HG02610 (cell line): ENCODE data around the gene PDLIM5.
"Not testable (repeated sequence)": the region's sequence is repeated elsewhere in the genome, so short reads cannot be mapped to it uniquely, and the experiment has no call there.

Source experiments
- ATAC-seq: cut with Tn5 transposase; IDR thresholded peaks from one replicate; pipeline ENCODE4 v1.9.1; 2021; ENCODE audit warnings: mild to moderate bottlenecking, moderate library complexity; ENCODE audit not compliant: unreplicated experiment

PDLIM5 gene

DNA sequence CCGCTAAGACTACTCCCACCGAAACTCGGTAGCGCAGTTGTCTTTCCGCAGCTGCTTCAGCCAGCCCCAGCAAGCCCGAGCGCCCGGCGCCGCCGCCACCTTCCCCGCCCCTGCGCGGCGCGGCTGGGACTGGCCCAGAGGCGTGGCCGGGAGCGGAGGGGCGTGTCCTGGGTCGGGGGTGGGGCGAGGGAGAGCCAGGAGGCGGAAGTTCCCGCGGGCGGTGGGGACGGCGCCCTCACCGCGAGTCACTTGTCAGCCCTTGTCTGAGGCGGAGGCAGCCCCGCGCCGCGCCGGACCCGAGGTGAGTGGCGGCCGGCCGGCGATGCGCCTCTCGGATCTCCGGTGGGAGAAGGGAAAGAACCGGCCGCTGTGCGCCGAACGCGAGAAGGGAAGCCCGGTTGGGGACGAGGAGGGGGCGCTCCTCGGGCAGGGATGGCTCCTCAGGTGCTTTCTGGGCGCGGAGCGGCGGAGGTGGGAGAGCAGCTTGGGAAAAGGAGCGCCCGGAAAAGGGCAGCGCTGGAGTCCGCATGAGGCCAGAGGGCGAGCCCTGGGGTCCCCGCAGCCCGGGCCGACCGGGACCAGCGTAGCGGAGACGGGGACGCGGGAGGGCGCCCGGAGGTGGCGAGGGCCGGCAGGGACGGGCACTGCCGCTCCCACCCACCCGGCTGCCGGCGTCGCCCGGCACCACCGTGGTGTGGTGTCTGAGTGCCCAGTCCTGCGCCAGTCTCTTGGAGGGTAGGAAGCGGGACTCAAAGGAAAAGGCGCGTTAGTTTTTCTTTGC lies at the start of gene PDLIM5:
Gene PDLIM5 (plus strand): TSS at position 248 of the 781 bp plus-strand sequence. CDS start 3,347 bp downstream, outside the sequence.
- ATAC-seq: peak; percentile 95

DNA sequence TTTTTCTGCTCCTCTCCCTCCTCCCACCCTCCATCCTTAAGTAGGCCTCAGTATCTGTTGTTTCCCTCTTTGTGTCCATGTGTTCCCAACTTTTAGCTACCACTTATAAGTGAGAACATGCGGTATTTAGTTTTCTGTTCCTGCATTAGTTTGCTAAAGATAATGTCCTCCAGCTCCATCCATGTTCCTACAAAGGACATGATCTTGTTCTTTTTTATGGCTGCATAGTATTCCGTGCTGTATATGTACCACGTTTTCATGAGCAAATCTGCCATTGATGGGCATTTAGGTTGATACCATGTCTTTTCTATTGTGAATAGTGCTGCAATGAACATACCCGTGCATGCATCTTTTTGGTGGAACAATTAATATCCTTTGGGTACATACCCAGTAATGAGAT lies 49.3 kb upstream of the PDLIM5 start:
- not testable (repeated sequence) for ATAC-seq

GRCh38 chr4:94403751-94404150 lies 48.0 kb upstream of the PDLIM5 start:
- no peak for ATAC-seq

GRCh38 chr4:94406668-94407437 lies 44.9 kb upstream of the PDLIM5 start:
- peak; percentile 73 for ATAC-seq

GRCh38 chr4:94407846-94408245 lies 43.9 kb upstream of the PDLIM5 start:
- ATAC-seq: no peak

- ATAC-seq: no peak
Measured at GRCh38 chr4:94408549-94409374, 43.0 kb upstream of the PDLIM5 start.

GRCh38 chr4:94409375-94409679 lies 42.4 kb upstream of the PDLIM5 start:
- ATAC-seq: no peak

- no peak for ATAC-seq
Measured at GRCh38 chr4:94409962-94410361, 41.8 kb upstream of the PDLIM5 start.

GRCh38 chr4:94410678-94411206 lies 41.0 kb upstream of the PDLIM5 start:
- ATAC-seq: no peak

DNA sequence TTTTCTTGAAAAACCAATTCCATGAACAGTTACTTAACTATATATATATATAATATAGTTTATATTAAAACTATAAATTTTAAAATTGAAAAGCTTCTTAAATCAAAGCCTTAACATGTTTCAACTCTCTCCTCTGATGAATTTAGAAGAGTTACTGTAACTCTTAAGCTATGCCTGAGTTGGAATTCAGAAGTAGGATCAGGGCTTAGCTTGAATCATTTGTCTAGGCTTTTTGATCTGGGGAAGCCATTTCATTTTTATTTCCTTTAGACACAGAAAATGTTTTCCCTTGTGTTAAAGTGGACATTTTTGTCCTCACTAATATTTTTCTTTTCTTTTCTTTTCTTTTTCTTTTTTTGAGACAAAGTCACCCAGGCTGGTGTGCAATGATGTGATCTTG lies 40.4 kb upstream of the PDLIM5 start:
- ATAC-seq: no peak

DNA sequence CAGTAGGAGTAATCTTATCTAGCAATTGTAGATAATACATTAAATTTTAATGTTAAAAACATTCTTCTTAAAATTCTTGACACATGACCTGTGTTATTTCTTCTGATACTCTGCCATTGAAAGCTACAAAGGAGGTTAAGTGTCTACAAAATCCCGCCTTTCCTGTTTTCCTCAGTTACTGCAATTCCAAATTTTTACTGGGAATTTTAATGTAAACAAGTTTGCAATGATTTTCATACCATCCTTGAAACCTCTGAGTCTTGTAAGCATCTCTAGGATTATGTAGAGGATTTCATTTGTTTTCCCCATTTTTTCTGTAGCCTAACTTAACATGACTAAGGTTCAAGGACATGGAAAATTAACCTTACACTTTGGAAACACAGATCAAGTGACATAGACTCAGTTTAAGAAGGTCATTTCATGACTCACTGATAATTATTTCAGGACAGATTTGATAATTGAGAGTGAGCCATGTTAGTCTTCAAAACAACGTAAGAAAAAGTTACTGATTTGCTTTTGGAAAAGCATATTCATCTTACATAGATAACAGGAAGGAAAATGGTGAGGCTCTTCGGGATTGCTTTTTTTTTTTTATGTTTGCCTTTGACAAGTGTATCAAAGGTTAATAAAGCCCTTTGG lies 39.6 kb upstream of the PDLIM5 start:
- no peak for ATAC-seq

GRCh38 chr4:94412658-94413038 lies 39.1 kb upstream of the PDLIM5 start:
- no peak for ATAC-seq

- no peak for ATAC-seq
Measured at GRCh38 chr4:94413085-94413840, 38.5 kb upstream of the PDLIM5 start.

DNA sequence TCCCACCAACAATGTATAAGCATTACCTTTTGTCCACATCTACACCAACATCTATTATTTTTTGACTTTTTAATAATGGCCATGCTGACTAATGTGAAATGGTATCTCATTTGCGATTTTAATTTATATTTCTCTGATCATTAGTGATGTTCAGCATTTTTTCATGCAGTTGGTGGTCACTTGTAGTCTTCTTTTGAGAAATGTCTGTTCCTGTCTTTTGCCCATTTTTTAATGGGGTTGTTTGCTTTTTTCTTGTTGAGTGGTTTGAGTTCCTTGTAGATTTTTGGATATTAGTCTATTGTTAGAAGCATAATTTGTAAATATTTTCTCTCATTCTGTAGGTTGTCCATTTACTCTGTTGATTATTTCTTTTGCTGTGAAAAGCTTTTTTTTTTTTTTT lies 36.8 kb upstream of the PDLIM5 start:
- no peak for ATAC-seq

DNA sequence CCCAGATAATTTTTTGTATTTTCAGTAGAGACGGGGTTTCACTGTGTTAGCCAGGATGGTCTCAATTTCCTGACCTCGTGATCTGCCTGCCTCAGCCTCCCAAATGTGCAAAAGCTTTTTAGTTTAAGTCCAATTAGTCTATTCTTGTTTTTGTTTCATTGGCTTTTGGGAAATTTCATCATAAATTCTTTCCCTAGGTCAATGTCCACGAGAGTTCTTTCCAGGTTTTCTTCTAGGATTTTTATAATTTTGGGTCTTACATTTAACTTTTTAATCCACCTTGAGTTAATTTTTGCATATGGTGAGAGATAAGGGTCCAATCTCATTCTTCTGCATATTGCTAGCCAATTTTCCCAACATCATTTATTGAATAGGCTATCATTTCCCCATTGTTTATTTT lies 36.3 kb upstream of the PDLIM5 start:
- no peak for ATAC-seq

DNA sequence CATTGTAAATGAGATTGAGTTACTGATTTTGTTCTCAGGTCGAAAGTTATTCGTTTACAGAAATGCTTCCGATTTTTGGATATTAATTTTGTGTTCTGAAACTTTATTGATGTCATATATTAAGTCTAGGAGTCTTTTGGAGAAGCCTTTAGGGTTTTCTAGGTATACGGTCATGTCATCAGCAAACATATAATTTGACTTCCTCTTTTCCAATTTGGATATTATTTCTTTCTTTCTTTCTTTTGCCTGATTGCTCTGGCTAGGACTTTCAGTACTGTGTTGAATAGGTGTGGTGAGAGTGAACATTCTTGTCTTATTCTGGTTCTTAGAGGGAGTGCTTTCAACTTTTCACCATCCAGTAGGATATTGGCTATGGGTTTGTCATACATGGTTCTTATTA lies 35.4 kb upstream of the PDLIM5 start:
- no peak for ATAC-seq

DNA sequence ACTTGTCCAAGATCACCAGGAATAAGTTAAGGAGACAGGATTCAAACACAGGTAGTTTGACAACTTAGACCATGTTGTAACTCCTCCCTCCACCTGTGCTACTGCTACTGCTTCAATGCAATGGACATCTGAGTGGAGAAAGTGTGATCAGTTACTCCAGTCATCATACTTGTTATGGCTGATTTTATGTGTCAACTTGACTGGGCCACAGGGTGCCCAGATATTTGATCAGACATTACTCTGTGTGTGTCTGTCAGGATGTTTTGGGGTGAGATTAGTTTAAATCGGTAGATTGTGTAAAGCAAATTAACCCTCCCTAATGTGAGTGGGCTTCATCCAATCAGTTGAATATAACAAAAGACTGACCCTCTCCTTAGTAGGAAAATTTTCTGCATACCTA lies 34.8 kb upstream of the PDLIM5 start:
- ATAC-seq: no peak

GRCh38 chr4:94419549-94419948 lies 32.2 kb upstream of the PDLIM5 start:
- no peak for ATAC-seq

DNA sequence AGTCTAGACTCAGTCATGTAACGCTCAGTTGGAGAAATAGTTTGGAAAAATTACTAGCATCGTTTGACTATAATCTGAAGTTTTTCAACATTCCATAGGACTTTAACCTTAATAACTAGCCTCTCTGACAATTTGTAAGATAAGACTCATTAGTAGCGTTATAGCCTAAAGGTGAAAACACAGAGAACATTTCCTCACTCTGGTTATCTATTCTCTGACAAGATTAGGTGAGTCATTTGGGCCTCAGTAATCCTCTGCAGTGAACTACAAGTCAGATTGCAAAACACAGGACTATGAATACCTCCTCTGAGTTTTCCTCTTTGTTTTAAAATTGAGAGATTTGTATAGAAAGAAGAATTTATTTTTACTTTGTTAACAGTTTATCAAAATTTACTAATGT lies 31.8 kb upstream of the PDLIM5 start:
- ATAC-seq: no peak

- no peak for ATAC-seq
Measured at GRCh38 chr4:94420356-94420755, 31.4 kb upstream of the PDLIM5 start.
